Globus pallidus (tissue), 1 donor: Measurements from ENCODE around the gene NR5A2.

Source experiments
- DNase-seq: peaks from one replicate; pipeline ENCODE4 v3.0.0-alpha.2; 2015; ENCODE audit warnings: low spot score

Gene NR5A2

DNA sequence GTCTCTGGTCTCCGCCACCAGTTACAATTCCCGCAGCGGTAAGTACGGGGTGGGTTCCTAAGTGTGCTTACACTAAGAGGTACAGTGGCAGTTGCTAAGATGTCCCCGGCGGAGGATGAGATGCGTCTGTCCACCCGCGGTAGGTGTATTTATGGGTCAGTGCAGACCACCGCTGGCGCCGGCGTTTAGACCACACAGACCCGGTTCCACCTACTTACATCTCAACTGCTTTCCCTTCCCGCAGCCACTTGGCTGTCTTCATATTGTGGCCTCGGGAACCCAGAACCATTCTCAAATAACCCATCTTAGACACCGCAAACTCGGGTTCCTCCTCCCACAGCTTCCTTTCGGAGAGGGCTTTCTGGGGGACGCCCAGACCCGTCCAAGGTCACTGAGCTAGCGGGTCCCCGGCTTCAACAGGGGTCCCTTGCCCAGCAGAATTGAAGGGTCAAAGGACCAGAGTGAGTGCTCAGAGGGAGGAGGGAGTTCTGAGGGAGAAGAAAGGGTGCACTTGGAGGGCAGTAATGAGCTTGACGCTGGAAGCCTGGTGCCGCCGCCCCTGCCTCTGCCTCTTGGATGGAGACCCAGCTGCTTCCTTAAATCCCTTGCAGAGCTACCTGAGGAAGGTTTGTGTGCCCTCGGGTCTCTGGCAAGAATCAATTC, 8.6 kb downstream of the NR5A2 start:
- DNase-seq: no peak

DNA sequence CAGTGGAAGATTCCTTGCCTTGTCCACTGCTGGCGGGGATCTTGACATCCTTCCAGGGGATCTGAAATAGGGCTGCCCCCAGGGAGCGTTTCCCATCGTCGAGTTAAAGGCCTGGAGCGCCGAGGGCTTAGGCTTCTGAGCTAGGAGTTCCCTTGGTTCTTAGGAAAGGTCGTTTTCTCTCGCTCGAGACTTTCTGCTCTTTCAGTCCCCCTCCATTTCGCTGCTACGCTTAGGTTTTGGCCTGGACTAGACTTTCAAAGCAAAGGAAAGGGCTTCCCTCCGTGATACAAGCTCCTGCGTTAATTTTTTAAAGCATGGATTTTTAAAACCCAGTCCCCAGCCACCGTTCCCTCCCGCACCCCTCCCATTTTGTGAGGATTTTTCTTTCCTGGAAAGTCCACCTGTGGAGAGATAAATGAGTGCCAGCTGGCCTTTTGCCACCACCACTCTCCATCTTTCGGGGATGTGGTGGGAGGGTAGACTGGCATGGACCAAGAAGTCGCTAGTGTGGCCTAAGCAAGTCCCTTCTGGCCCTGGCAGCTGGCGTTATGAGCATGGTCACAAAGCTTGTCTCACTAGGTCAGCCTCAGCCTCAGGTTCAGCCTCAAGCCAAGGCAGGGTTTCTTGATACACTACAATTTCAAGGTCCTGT, 9.2 kb downstream of the NR5A2 start:
- DNase-seq: no peak

- DNase-seq: no peak
Observed at GRCh38 chr1:200037501-200037900, 10.0 kb downstream of the NR5A2 start.

DNA sequence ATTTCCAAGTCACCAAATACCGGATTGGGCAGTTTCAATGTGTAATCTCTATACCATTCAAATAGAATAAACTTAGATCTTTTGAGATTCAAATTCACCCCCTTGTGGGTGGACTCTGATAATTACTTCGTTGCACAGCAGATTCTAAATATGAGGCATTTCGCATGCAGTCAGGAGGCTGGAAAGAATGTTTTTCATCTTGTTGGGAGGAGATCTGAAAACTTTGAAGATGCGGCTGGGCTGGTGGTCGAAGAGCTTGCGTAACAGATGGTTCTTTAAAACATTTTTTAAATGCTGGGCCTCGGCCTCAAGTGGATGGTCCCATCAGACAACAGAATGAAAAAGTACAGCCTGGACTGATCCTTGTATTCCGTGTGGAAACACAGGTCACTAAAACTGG, 10.4 kb downstream of the NR5A2 start:
- DNase-seq: no peak

DNA sequence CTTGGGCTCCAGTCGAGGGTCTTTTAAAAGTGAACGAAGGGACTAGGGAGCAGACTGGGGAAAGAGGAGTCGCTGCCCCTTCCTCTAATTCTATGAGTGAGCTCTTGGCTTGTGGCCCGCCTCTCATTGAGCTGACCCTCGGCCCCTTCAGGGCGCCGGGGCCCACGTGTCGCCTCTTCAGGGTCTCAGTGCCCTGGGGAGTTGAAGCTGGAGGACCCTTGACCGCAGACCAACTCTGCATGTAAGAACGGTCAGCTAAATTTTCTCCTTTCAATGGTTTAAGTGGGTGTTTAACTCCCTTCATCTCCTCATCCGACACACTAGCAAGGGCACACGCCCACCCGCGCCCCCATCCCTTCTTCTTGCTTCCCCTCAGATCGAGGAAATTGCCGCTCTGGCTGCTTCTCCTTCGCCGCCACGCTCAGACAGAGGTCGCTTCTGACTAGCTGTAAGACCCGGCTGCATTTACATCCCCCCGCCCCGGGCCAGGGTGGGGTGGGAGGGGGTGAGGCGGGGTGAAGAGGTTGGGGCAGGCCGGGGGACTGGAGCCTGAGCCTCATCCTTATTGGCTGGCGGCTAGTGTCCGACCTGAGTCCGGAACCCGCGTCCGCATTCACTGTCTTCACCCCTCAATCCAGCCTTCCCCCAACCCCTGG, 10.9 kb downstream of the NR5A2 start:
- no peak for DNase-seq

DNA sequence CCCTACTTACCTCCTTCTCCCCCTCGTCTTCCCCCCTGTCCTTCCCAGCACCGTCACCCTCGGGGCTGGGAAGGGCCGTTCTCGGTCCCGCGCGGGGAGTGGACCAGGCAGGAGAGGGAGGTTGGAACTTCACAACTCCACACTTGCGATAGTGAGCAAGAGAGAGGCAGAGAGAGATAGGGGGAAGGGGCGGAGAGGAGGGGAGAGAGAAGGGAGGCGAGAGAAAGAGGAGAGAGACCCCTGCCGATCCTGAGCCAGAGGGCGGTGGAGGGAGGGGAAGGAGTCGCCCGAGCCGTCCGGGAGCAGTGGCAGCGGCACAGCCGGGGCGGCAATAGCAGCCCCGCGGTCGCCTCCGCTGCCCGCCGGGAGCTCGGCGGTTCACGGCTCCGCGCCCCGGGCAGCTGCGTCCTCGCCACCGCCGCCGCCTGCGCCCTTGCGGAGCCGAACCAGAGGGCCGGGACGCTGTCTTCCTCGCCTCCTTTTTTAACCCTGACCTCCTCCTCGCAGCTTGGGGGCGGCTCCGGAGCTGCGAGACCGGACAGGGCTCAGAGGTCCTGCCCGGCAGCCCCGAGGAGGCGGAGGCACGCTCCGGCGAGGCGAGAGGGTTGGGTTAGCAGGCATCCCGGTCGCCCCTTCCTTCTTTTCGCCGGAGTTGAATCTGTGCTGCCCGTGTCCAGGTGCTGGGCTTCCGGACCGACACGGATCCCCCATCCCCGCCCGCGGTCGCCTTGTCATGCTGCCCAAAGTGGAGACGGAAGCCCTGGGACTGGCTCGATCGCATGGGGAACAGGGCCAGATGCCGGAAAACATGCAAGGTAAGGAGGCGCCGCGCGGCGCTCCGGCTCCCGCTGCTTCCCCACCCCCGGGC, 11.7 kb downstream of the NR5A2 start:
- no peak for DNase-seq

GRCh38 chr1:200039849-200040474, 12.5 kb downstream of the NR5A2 start:
- no peak for DNase-seq

GRCh38 chr1:200040481-200041138, 13.1 kb downstream of the NR5A2 start:
- no peak for DNase-seq

GRCh38 chr1:200041337-200042118, 14.0 kb downstream of the NR5A2 start:
- no peak for DNase-seq

GRCh38 chr1:200042119-200042551, 14.6 kb downstream of the NR5A2 start:
- no peak for DNase-seq

DNA sequence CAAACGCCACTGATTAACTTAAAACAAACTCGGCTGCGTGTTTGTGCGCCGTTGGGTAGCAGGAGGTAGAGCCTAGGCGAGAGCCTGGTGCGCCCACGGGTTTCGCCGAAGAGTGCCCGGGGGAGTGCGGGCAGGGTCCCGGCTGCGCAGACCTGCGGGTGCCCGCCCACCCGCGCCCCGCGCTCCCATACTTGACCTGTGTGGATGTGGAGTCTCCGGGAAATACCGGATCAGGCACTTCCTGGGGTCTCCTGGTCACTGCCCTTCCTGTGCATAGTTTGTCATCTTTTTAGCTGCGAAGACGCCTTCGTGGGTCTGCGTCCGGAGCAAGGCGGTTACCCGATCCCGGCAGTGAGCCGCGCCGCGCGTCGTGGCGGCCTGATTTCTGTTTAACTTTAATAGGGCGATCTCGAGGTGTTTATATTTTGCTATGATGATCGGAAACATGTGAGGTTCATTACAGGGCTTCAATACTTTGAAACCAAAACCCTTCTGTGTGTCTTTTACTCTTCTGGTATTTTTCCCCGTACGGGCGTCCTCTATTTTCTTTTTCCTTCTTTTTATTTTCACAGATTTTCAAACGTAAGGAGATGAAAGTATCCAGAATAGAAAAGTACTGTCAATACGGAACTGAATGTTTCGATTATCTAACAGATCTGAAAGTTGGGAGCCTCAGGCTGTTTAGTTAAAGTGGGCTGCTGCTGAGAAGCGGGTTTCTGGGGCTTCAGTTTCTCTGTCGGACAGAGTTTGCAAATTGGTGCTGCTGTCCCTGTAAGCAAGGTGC, 15.2 kb downstream of the NR5A2 start:
- no peak for DNase-seq

DNA sequence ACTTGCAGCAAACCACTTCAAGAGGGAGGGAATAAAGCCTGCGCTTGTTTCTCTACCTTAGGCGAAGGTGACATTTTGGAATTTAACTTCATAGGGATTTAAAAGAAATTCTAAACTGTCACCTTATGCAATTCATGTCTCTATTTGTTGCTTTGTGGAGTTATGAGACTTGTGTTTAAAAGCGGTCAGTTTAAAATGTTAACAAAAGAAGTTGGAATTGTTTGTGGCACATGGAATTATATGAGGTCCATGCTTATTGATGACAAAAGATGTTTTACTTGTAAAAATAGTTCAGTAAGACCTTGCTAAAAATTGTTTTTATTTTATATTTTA, 15.8 kb downstream of the NR5A2 start:
- no peak for DNase-seq

GRCh38 chr1:200046115-200046514, 18.6 kb downstream of the NR5A2 start:
- DNase-seq: no peak

DNA sequence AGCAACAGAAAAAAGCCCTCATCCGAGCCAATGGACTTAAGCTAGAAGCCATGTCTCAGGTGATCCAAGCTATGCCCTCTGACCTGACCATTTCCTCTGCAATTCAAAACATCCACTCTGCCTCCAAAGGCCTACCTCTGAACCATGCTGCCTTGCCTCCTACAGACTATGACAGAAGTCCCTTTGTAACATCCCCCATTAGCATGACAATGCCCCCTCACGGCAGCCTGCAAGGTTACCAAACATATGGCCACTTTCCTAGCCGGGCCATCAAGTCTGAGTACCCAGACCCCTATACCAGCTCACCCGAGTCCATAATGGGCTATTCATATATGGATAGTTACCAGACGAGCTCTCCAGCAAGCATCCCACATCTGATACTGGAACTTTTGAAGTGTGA, 20.7 kb downstream of the NR5A2 start:
- no peak for DNase-seq

GRCh38 chr1:200049810-200050209, 22.3 kb downstream of the NR5A2 start:
- DNase-seq: no peak

GRCh38 chr1:200051620-200052019, 24.1 kb downstream of the NR5A2 start:
- no peak for DNase-seq

DNA sequence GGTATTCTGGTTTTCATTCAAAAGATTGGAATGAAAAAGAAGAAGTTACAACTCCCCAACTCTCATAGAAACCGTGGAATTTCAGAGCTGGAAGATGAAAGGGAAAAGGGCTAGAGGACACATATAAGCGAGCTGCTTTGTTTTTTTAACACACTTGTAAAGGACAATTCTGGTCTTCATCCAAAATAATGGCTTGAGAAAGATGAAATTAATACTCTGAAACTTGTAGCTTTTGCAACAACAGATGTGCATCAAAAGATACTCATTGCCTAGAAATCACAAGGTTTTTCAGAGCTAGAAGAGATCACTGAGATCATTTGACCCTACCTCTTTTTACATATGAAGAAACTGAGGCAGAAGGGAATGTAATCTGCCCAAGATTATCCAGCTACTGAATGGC, 25.6 kb downstream of the NR5A2 start:
- DNase-seq: no peak

DNA sequence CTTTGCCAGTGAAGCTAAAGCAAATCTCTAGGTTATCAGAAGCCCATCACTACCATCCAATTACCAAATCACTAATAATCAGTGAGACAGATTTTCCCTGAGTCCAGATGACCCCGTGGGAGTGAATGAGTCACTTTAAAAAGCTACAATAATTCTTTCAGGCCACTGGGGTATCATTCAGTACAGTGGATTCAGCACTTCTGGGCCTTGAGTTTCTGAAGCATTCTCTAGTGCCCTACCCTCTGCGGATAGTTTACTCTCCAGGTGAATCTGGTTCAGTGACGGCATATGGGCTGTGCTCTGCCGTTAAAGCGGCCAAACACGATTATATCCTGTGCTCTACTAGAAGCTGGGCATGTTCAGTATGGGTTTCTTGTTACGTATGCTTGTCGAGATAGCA, 26.1 kb downstream of the NR5A2 start:
- DNase-seq: no peak

DNA sequence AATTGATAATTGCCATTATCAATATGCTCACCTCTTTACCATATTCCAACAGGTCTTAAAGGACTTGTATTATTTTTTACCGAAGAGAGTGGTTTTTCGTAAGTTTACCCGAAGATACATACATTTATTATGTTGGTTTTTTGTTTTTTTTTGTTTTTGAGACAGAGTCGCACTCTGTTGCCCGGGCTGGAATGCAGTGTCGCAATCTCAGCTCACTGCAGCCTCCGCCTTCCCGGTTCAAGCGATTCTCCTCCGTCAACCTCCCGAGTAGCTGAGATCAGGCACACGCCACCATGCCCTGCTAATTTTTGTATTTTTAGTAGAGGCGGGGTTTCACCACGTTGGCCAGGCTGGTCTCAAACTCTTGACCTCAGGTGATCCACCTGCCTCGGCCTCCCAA, 30.8 kb downstream of the NR5A2 start:
- no peak for DNase-seq

DNA sequence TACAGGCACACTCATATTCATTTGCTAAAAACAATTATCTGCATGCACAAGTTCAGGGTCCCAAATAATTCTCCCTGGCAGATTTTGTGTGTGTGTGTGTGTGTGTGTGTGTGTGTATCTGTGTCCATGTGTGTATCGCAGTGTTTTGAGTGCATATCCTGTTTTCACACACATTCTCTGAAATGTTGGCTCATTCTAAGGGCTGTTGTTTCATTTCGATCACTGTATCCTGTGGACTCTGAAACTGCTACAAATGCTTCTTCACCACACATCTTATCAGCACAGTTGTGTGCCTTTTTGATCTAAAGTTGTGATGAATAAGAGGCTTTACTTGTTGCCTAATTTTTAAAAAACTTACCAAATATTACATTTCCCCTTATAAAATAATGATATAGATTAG, 34.6 kb downstream of the NR5A2 start:
- no peak for DNase-seq
